NCI-H82 treated with DMSO at 0.1 percent for 48 hours (cell line): ENCODE results near the gene PPL.
"Not testable (repeated sequence)": the region's sequence is repeated elsewhere in the genome, so short reads cannot be mapped to it uniquely, and the experiment has no call there.

Experiments used
- DNase-seq: peaks from one replicate; lab custom pipeline; 2025; ENCODE audit not compliant: unreplicated experiment; lab: John Stamatoyannopoulos, UW

PPL gene

DNA sequence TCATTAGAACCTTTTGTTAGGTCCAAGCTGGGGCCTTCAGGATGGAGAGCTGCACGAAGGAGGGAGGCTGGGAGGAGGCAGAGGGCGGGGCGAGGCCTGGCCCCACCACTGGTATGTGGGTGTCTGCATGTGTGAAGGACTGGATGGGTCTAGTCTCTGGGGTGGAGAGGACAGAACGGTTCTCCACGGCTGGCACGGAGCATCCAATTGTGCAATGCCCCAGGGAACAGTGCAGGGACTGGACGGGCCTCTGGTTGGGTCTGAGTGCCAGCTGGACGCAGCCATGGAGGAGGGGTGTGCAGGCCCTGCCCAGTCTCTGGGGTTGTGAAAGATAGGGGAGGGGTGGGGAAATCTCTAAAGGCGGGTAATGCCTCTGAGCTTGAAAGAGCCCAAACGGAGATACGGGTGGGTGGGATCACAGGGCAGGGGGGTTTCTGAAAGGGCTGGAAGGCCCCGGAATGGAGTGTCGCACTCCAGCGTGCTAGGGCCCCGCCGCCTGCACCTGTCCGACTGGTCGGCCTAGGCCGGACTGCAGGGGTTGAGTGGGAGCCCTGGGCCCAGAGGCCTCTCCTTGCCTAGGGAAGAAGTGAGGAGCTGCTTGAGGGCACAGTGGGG, 1.6 kb downstream of the PPL start:
- no peak for DNase-seq

DNA sequence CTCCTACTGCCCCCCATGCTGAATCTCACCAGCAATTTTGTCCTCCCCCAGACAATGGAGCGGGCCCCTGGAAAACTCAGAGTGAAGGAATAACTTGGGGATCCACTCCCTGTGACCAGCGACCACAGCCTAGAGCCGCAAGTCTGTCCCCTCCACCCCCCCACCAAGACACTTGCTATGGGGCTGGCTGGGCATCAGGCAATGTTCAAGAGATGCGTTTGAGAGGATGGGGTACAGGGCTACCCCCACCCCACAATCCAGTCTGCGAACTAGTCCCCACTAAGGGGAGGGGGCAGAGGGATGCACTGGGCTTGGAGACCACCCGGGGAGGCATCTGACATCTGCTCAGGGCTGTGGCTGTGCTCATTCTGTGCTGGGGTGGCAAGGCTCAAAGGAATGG, 2.4 kb downstream of the PPL start:
- no peak for DNase-seq

DNA sequence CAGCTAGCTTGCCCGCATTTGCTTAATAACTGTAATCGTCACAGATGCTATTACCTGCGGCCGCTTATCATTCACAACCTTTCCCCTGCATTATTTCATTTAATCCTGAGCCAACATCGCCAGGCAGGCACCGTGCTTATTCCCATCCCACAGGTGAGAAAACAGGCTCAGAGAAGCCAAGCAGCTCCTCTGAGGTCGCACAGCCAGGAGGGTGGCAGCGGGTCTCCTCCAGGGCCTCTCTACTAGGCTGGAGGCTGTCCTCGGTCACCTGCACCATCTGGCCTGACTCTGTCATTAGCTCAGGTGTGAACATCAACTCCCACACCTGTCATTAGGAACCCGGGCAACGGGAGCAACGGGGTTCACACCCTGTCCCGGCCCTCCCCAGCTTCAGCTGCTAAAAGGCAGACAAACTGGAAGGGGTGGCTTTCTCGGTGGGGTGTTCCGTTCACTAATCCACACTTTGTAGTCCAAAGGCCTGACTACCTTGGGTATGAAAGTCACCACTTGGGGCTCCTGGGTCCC, 3.0 kb downstream of the PPL start:
- DNase-seq = no peak

DNA sequence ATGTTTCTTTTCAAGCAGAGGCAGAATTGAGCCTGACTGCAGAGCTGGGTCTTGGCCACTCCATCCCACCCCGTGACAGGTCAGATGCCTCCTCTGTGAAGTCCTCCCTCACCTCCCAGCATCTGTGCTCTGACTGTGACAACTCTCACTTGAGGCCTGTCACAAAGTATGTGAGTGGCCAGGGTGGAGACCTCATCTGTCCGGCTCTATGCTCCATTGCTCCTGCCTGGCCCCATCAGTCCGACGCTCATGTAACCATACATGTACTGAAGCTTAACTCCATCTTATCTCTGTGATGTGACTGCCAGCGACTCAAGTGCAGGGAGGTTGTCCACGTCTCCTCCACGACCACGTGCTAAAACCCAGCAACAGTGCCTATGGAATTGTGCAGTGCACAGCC, 3.5 kb downstream of the PPL start:
- DNase-seq = no peak

DNA sequence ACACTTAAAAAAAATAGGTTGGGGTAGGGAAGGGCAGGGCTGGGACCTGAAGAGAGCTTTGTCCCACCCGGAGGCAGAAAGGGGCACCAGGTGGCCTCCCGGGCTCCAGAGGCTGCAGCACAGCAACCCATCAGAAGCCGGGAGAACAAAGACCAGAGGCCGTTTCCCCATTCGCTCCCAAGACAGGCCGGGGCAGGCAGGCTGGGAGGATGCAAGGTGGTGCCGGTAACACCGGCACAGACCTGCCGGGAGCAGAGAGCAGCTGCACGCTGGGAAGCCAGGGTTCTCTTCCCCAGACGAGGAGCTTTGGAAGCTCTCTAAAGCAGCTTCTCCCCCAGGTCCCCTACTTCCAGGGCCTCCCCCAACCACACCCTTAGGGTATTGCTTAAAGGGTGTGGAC, 5.6 kb downstream of the PPL start:
- DNase-seq = no peak

DNA sequence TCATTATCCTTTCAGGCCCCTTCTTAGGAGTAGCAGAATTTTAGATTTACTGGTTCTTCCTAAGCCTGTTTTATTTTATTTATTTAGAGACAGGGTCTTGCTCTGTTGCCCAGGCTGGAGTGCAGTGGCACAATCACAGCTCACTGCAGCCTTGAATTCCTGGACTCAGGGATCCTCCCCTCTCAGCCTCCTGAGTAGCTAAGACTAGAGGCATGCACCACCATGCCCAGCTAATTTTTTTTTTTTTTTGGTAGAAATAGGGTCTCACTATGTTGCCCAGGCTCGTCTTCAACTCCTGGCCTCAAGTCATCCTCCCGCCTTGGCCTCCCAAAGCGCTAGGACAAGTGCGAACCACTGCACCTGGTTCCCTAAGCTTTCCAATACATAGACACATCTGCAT, 7.3 kb downstream of the PPL start:
- not testable (repeated sequence) for DNase-seq

DNA sequence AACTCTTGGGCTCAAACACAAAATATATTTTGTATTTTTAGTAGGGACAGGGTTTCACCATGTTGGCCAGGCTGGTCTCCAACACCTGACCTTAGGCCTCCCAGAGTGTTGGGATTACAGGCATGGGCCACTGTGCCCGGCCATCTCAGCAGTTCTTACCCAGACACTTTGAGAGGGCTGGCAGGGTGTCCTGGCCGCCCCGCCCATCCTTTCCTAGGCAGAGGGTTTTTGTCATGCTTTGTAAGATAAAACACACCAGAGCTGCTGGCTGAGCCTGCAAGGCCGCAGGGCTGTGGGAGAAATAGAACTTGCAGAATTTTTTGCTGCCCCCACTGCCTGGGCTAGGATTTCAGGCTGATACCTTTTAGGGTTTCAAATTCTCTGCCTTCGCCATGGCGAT, 8.7 kb downstream of the PPL start:
- no peak for DNase-seq

DNA sequence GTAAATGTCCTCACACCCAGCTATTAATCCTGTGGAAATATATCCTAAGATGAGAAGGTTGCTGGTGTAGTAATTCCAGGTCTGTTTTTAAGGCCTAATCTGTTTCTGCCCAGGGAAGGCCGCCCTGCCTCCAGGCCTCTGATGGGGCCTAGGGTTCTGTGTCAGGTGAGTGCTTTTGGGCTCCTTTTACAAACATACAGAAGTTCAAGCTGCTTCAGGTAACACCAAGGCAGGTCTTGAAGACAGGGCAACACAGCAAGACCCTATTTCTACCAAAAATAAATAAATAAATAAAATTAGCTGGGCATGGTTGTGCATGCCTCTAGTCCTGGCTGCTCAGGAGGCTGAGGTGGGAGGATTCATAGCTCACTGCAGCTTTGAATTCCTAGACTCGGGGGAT, 9.3 kb downstream of the PPL start:
- DNase-seq = no peak

DNA sequence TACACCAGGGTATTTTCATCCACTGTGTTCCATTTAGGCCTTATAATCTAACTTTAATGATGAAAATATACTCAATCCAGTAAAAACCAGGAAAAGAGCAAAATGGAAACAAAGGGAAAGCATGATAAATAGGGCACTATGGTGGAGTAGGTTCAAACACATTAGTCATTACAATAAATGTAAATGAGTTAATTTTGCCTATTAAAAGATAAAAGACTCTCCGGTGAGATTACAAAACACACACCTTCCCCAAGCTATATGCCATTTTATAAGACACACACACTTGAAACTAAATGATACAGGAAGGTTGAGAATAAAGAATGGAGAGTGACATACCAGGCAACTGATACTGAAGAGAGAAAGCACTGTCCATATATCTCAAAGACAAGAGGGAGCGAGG, 10.0 kb downstream of the PPL start:
- no peak for DNase-seq

DNA sequence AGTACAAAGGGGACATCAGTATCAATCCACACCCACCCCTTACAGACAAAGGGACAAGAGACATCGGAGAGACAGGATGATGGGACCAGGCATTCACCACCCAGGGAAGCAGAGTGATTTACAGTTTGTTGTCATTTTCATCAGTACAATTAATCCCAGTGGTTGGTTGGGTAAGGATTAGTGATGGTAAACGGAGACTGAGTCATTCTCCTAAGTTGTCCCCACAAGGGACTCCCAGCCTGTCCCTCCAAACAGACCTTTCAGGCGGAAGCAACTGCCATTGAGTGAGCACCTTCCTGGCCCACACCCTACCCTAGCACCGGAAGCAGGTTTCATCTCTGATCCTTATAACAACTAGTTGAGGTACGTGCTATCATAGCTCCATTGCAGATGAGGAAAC, 11.2 kb downstream of the PPL start:
- DNase-seq = no peak

DNA sequence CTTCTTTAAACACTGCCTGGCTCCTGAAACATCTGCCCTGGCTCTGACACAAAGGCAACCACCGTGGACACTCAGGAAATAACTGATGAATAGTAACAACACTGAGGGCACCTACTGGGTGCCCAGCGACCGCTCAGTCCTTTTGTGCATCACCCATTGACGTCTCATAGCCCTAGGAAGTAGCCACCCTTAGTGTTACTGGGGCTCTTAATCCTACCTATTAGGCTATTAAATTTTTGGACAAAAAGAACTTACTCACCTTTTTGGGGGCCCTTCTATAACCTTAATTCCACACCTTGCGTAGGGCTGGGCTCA, 11.7 kb downstream of the PPL start:
- no peak for DNase-seq

DNA sequence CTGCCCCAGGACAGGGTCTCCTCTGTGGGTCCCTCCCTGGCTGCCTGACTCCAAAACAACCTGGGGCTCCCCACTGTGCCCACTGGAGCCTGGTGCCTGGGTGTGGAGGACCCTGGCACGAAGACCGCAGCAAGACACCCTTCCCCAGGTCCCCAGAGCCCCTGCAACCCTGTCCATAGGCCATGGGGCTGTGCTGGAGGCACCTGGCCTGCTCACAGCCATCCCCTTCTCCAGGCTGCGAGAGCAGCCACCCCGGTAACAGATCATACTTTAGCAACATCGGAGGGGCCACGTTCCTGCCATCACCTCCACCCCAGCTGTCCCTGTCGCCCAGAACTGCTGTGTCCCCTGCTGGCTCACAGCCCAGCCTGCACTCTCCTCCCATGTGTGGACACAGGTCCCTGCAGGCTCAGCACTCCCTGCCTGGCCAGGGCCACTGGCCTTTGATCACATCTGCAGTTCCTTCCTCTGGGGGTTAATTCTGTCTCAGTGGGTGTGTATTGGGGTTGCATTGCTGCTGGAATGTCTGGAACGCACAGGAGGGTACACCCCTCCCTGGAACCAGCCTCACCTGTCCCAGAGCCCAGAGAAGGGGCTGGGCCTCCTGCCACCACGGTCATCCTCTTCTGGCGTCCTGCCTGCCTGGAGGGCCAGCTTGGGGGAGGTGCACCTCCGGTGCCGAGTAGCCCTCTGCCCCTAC, 12.2 kb downstream of the PPL start:
- no peak for DNase-seq

DNA sequence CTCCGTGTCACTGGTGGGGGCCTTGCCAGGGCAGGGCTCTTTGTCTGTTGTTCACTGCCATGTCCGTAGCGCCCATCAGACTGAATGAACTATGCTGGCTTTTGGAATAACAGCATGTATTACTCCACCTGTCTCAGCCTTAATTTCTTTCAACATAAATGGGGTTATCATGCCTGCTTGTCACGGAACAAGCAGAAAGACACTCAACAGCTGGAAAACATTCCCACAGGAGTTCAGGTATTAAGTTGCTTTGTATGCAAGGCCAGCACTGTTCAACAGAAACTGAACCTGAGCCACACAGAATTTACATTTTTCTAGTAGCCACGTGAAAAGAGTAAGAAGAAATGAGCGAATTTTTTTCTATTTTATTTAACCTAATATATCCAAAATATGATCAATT, 13.1 kb downstream of the PPL start:
- DNase-seq = no peak

DNA sequence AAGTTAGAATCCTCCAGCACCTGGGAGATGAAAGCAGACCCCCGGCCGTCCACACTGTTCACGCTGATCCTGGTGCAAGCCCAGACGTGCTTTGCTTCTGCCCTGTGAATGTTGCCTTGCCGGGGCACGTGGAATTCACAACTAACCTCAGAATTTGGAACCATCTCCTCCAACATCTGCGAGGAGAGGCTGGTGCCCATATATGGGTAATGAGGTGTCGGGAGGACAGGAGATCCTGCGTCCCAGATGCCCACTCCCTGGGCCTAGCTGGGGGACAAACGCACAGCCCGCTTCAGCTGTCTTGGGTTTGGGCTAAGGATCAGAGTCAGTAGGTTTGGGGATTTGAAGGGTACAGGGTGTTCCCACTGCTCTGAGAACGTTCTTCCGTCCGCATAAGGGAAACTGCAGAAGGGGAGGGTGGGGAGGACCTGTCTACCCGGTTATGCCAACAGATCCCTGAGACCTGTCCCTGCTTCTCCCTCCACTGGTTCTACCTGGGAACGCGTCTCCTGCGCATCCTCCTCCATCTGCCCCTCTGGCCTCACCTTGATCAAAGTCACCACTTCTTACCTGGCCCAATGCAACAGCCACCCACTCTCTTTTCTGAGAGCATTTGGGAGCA, 14.1 kb downstream of the PPL start:
- DNase-seq = no peak

DNA sequence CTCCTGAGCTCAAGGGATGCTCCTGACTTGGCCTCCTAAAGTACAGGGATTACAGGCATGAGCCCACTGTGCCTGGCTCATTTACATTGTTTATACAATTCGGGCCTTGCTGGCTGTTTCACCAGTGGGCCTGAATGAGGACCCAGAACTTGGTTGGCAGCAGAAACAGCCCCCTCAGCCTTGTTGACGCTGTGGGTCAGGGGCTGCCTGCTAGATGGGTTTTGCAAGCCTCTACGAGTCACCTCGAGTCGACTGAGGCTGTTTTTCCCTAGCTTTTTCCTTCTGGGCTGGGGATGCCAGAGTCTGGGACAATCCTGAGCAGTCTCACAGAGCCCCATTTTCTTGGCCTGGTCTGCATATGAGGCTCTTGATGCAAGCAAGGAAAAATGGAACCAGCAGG, 16.1 kb downstream of the PPL start:
- DNase-seq = no peak

DNA sequence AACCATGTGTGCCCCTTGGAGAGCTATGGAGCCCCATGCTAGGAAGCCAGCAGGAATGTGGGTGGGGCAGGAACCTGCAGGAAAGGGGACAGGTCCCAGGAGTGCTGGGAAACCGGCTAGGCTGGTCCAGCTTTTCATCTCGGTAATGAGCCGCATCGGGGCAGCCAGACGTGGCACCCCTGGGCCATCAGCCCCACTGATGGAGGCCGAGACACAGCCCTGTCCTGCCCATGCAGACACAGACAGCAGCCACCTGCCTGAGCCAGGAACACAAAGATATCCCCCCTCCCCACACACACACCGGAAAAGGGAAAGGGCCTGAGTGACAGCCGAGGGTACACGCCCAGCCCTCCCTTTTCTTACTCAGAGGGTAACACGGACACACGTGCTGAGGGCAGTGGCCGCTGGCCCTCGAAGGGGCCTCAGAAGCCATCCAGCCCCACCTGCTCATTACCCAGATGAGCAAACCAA, 18.1 kb downstream of the PPL start:
- DNase-seq = no peak

DNA sequence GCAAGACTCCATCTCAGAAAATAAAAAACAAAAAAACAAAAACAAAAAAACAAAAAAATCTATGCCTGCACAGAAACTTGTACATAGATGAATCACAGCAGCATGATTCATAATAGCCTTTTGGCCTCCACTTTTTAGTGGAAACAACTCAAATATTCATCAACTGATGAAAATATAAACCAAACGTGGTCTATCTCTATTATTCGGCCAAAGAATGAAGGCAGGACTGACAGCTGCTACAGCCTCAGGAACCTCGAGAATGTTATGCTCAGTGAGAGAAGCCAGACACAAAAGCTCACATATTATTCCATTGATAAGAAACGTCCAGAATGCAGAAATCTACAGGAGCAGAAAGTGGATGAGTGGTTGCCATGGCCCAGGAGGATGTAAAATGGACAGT, 19.8 kb downstream of the PPL start:
- DNase-seq = no peak

DNA sequence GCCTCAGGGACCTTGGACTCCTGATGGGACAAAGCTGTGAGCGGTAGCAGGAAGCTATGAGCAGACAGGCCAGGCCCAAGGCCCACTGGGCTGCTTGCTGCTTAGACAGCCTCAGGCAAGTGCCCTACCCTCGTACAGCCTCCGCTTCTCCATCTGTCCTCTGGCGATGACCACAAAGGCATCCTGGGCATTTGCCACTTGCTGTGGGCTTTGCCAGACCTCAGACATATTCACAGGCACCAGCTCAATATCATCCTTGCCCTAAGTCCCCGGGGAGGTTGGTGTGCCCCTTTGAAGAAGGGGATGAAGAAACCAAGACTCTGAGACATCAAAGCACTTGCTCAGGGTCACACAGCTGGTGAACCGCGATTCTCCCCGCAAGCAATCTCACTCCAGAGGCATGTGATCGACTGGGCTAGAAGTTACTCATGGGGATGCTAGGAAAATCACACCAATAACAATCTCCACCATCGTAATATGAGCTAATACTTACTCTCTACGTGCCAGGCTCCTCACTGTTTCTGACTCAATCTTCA, 21.7 kb downstream of the PPL start:
- no peak for DNase-seq

DNA sequence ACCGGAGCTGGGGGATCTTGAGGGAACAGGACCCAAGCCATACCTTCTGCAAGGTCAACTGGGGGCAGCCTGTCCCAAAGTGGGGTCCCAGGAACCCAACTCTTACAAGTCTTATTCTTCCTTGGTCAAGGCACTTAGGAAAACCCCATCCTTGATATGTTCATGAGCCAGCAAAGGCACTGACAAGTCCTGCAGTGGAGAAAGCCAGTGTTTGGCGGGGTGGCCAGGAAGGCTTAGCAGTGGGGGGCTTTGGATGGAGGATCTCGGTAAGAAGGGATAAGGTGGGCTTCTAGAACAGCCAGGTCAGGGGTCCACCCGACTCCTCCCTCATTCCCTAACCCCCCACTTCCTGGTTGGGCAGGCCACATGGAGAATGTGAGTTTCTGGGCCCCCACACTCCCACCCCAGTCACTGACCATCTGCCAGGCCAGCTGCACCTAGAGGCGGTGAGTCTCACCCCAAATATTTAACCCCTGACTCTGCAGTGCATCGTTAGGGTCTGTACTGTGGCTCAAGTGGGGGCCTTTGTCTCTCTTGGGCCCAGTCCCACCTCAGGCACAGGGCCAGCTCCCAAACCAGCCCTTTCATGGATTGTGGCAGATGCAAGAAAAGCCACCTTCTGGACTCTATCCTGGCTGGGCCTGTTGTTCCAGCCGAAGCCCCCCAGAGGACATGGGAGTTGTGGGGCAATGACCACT, 22.3 kb downstream of the PPL start:
- DNase-seq = no peak

DNA sequence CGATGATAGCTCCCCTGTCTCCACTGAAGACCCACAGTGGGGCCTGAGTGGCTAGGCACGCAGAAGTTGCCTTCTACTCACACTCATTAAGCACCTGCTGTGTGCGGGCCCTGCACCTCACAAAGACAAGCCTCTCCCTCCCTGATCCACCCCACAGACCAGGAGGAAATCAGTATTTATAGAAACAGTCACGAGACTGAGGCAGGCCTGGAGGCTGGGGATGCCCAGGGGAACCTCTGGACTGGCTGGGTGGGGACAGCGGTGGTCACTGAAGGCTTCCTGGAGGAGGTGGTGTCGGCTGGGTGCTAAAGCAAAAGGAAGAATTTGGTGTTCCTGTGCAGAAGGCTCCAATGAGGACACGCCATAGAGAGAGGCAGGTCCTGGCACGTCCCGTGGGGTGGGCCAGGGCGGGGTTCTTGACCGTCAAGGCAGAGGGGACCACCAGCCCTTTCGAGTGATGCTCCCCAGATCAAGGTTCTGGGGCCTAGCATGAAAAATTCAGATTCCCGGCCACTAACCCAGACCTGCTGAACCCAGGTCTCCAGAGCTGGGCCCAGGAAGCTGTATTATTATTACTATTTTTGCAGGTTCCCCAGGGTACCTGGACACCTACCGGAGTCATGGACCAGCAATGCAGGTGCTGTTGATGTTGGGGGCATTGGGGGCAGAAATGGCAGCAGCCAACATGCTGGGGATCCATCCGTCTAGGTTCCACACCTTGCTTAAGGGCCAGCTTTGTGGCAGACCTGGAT, 23.0 kb downstream of the PPL start:
- DNase-seq = no peak
